Measurements from ENCODE around the gene ARHGEF5.
"Not testable (repeated sequence)": the region's sequence is repeated elsewhere in the genome, so short reads cannot be mapped to it uniquely, and the experiment has no call there.

DNA sequence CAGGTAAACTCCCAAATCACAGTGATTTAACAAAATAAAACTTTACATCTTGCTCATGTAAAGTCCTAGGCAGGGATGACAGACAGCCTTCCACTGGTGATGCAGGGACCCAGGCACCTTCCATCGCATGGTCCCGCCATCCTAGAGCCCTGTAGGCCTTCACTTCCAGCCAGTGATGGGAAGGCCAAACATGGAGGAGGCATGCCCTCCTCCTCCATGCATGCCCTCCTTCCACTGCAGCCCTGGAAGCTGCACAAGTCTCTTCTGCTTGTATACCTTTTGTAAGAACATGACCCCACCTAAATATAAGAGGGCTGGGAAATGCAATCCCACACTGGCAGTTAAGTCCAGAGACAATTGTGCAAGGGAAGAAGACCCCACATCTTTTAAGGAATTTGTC lies 45.5 kb upstream of the ARHGEF5 start:
- TF ChIP-seq EZH2 (IDR thresholded peaks at IDR 0.05); POLR2AphosphoS5 (IDR thresholded peaks at IDR 0.05; ENCODE audit: borderline replicate concordance, low read depth, low read length); FOXP2 (optimal IDR thresholded peaks at IDR 0.05; ENCODE audit: control extremely low read depth, extremely low read length, insufficient read depth): not testable (repeated sequence)
